Neutrophil (primary cell): ENCODE data around the gene ZBTB16.

Source experiments
- H3K27ac ChIP-seq: fragments of 200-600 bp; sonication (generic); 2 replicates; pipeline ENCODE4 v1.5.1; 2016; ENCODE audit warnings: mild to moderate bottlenecking, moderate library complexity
- H3K27me3 ChIP-seq: fragments of 200-600 bp; sonication (generic); 2 replicates; pipeline ENCODE4 v1.6.0; 2016; ENCODE audit warnings: mild to moderate bottlenecking
- H3K36me3 ChIP-seq: fragments of 200-600 bp; sonication (generic); 2 replicates; pipeline ENCODE4 v1.5.1; 2017
- H3K4me1 ChIP-seq, 2 experiments: fragments of 200-600 bp in 1 of 2; sonication (generic) in 1 of 2; 1 replicate in 1 of 2; 2 replicates in 1 of 2; pipeline versions ENCODE4 v1.5.1 to v1.6.1; 2013 to 2016; ENCODE audit warnings: low read depth in 1 of 2, low read length in 1 of 2, mild to moderate bottlenecking in 1 of 2, moderate library complexity in 1 of 2; ENCODE audit not compliant: control insufficient read depth in 1 of 2, insufficient read depth in 1 of 2
- H3K4me3 ChIP-seq, 2 experiments: fragments of 200-600 bp in 1 of 2; sonication (generic) in 1 of 2; 1 replicate in 1 of 2; 2 replicates in 1 of 2; pipeline ENCODE4 v1.5.1; 2013 to 2016; ENCODE audit warnings: low read depth in 1 of 2, low read length in 1 of 2, mild to moderate bottlenecking in 1 of 2, moderate library complexity in 1 of 2
- H3K9me3 ChIP-seq: fragments of 200-600 bp; sonication (generic); 2 replicates; pipeline ENCODE4 v1.5.1; 2016
- CTCF ChIP-seq: fragments of 200-600 bp; sonication (generic); IDR thresholded peaks from 2 replicates; pipeline ENCODE4 v1.5.1; 2016; ENCODE audit warnings: antibody characterized with exemption

ZBTB16 gene

GRCh38 chr11:114250180-114250579 is 190.7 kb downstream of the ZBTB16 start:
- no peaks in the 10 kb centered on the region for H3K4me1 ChIP-seq
- no peak for TF ChIP-seq CTCF
- no peaks in the 10 kb centered on the region for H3K36me3 ChIP-seq
- no peak overlapping the region for H3K4me3 ChIP-seq
- no peaks in the 10 kb centered on the region for H3K9me3 ChIP-seq
- no peak overlapping the region for H3K27ac ChIP-seq
- H3K27me3 ChIP-seq, result no peaks in the 10 kb centered on the region

- no peaks in the 10 kb centered on the region for H3K36me3 ChIP-seq
- TF ChIP-seq CTCF, result no peak
- no peaks in the 10 kb centered on the region for H3K27me3 ChIP-seq
These were observed 191.7 kb downstream of the ZBTB16 start for GRCh38 chr11:114250993-114251814.

GRCh38 chr11:114251815-114252337 is 192.4 kb downstream of the ZBTB16 start:
- no peak for TF ChIP-seq CTCF
- Histone ChIP-seq H3K27me3 (no peaks in the 10 kb centered on the region), H3K36me3 (no peaks in the 10 kb centered on the region)

More at GRCh38 chr11:114250993-114251814, 191.7 kb downstream of the ZBTB16 start:
- no peak overlapping the region for H3K27ac ChIP-seq
- no peaks in the 10 kb centered on the region for H3K9me3 ChIP-seq
- H3K4me3 ChIP-seq, result no peak overlapping the region
- H3K4me1 ChIP-seq, result no peaks in the 10 kb centered on the region

GRCh38 chr11:114252767-114253166 is 193.3 kb downstream of the ZBTB16 start:
- Histone ChIP-seq H3K27ac (no peak overlapping the region), H3K9me3 (no peaks in the 10 kb centered on the region), H3K27me3 (no peaks in the 10 kb centered on the region), H3K4me1 (no peaks in the 10 kb centered on the region), H3K4me3 (no peak overlapping the region), H3K36me3 (no peaks in the 10 kb centered on the region)
- TF ChIP-seq CTCF, result no peak

More at GRCh38 chr11:114251815-114252337, 192.4 kb downstream of the ZBTB16 start:
- H3K4me1 ChIP-seq, result no peaks in the 10 kb centered on the region
- H3K4me3 ChIP-seq, result no peak overlapping the region
- no peaks in the 10 kb centered on the region for H3K9me3 ChIP-seq
- no peak overlapping the region for H3K27ac ChIP-seq

- no peak for TF ChIP-seq CTCF
These were observed 194.3 kb downstream of the ZBTB16 start for GRCh38 chr11:114253771-114254170.

More at GRCh38 chr11:114253771-114254170, 194.3 kb downstream of the ZBTB16 start:
- no peak overlapping the region for H3K27ac ChIP-seq
- H3K36me3 ChIP-seq, result no peaks in the 10 kb centered on the region
- no peaks in the 10 kb centered on the region for H3K9me3 ChIP-seq
- H3K4me1 ChIP-seq, result peaks cover 4 to 6% of the 10 kb centered on the region in 2 experiments
- no peak overlapping the region for H3K4me3 ChIP-seq
- H3K27me3 ChIP-seq, result no peaks in the 10 kb centered on the region
